ENCODE data around the gene CCT6A. TPM values are rescaled to one million over a fixed set of nuclear protein-coding genes. Genes with fewer than 3 reads are reported as not detected.
A peak's percentile ranks its signal among the peaks of the same experiment; 100 is the strongest.

The CCT6A gene
- total and polyA plus RNA-seq, 9 of the 15 experiments (the other 6 are each of a cell fraction or from before 2014, with no cell fraction given): 244 to 708 (median 387) TPM

DNA sequence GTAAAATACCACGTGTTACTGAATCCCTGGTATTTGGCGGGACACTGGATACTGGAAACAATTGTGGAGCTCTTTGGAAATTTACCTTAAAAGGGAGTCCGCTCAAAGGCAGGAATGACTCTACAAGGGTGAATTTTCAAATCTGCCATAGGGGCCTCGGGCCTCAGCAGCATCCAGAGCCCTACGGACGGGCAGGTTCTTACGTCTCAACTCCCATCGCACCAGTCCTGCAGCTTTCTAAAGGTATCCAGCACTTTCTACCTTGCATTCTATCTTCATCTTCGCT is 569 bp upstream of the CCT6A start (continued):
- TF ChIP-seq, protein P1, sequence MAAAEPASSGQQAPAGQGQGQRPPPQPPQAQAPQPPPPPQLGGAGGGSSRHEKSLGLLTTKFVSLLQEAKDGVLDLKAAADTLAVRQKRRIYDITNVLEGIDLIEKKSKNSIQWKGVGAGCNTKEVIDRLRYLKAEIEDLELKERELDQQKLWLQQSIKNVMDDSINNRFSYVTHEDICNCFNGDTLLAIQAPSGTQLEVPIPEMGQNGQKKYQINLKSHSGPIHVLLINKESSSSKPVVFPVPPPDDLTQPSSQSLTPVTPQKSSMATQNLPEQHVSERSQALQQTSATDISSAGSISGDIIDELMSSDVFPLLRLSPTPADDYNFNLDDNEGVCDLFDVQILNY (CRISPR knock-in tag; IDR thresholded peaks at IDR 0.05): no peak
- TF ChIP-seq SRSF3 (IDR thresholded peaks at IDR 0.05; ENCODE audit: insufficient read depth, low read length) (no peak), ZNF239 (CRISPR knock-in tag; IDR thresholded peaks at IDR 0.05) (no peak; the same call in 1 of the 2 replicates), BRD4 (IDR thresholded peaks at IDR 0.05) (no peak), HSF4 (CRISPR knock-in tag; IDR thresholded peaks at IDR 0.05; ENCODE audit: borderline replicate concordance) (no peak), ZBTB17 (CRISPR knock-in tag; IDR thresholded peaks at IDR 0.05) (peak; percentile 69; the same call in 1 of the 2 replicates), ZNF766 (CRISPR knock-in tag; conservative IDR thresholded peaks at IDR 0.05) (no peak), MED1 (CRISPR knock-in tag; IDR thresholded peaks at IDR 0.05; ENCODE audit: borderline replicate concordance) (no peak), ZNF324 (CRISPR knock-in tag; IDR thresholded peaks at IDR 0.05) (no peak), RBM22 (IDR thresholded peaks at IDR 0.05; ENCODE audit: low read depth, low read length, poor library complexity, severe bottlenecking) (peak; percentile 13), CEBPZ (IDR thresholded peaks at IDR 0.05; ENCODE audit: borderline replicate concordance, low read depth, low read length) (no peak), HDAC1 (IDR thresholded peaks at IDR 0.05) (peak in 1 of 2 experiments; percentile 48; a peak in 1 of 4 replicates), PRPF4 (IDR thresholded peaks at IDR 0.05; ENCODE audit: insufficient read depth, low read depth, low read length, poor library complexity, severe bottlenecking) (no peak), BHLHE40 (IDR thresholded peaks at IDR 0.05; ENCODE audit: low read length) (no peak), ZNF561 (CRISPR knock-in tag; conservative IDR thresholded peaks at IDR 0.05) (no peak), ZFPM2 (CRISPR knock-in tag; IDR thresholded peaks at IDR 0.05) (no peak), ATF4 (CRISPR knock-in tag; IDR thresholded peaks at IDR 0.05) (no peak), CBX8 (IDR thresholded peaks at IDR 0.05; ENCODE audit: borderline replicate concordance, extremely low read depth, low read depth, low read length, poor library complexity, severe bottlenecking) (no peak), RBBP5 (IDR thresholded peaks at IDR 0.05; ENCODE audit: borderline replicate concordance, insufficient read depth, low read length, poor library complexity, severe bottlenecking) (no peak), XRCC5 (IDR thresholded peaks at IDR 0.05; ENCODE audit: low read depth, low read length) (no peak), ZKSCAN1 (IDR thresholded peaks at IDR 0.05; ENCODE audit: low read depth, low read length) (no peak), HMG20B (CRISPR knock-in tag; IDR thresholded peaks at IDR 0.05) (no peak), PURB (CRISPR knock-in tag; IDR thresholded peaks at IDR 0.05; ENCODE audit: low read depth) (no peak), ZNF57 (CRISPR knock-in tag; IDR thresholded peaks at IDR 0.05) (no peak), CCAR2 (IDR thresholded peaks at IDR 0.05; ENCODE audit: low read depth, low read length) (no peak), GATA2 (CRISPR knock-in tag; IDR thresholded peaks at IDR 0.05) (no peak), NR1H2 (CRISPR knock-in tag; IDR thresholded peaks at IDR 0.05) (no peak)
